GM20431 (cell line): ENCODE results near the gene CDC14A.
"Not testable (repeated sequence)": the region's sequence is repeated elsewhere in the genome, so short reads cannot be mapped to it uniquely, and the experiment has no call there.

Experiments used
- in situ Hi-C: fragments of 300-500 bp; cut with MseI, MboI; formaldehyde crosslinking; loops from one replicate; pipeline ENCODE4 v1.15.0; 2020; ENCODE audit warnings: low sequenced_read_pairs; ENCODE audit not compliant: unreplicated experiment

CDC14A gene

GRCh38 chr1:100331146-100331545 is 21.2 kb upstream of the CDC14A start:
- in situ Hi-C loops = not testable (repeated sequence)

GRCh38 chr1:100332331-100332730 is 20.0 kb upstream of the CDC14A start:
- in situ Hi-C loops = no loop called here

GRCh38 chr1:100335436-100335835 is 16.9 kb upstream of the CDC14A start:
- in situ Hi-C loops = no loop called here

- in situ Hi-C loops = not testable (repeated sequence)
These were observed 14.4 kb upstream of the CDC14A start for GRCh38 chr1:100337878-100338277.

GRCh38 chr1:100339735-100340134 is 12.6 kb upstream of the CDC14A start:
- in situ Hi-C loops = not testable (repeated sequence)

GRCh38 chr1:100340494-100340893 is 11.8 kb upstream of the CDC14A start:
- in situ Hi-C loops = no loop called here

- in situ Hi-C loops = no loop called here
These were observed 10.0 kb upstream of the CDC14A start for GRCh38 chr1:100342348-100342747.

GRCh38 chr1:100343897-100344296 is 8.4 kb upstream of the CDC14A start:
- in situ Hi-C loops = no loop called here

- in situ Hi-C loops = no loop called here
These were observed 7.5 kb upstream of the CDC14A start for GRCh38 chr1:100344774-100345173.

GRCh38 chr1:100346387-100346786 is 5.9 kb upstream of the CDC14A start:
- in situ Hi-C loops = no loop called here

- in situ Hi-C loops = no loop called here
These were observed 5.0 kb upstream of the CDC14A start for GRCh38 chr1:100347009-100347966.

GRCh38 chr1:100348549-100349144 is 3.7 kb upstream of the CDC14A start:
- in situ Hi-C loops = no loop called here

- in situ Hi-C loops = no loop called here
These were observed 3.1 kb upstream of the CDC14A start for GRCh38 chr1:100349246-100349645.

- in situ Hi-C loops = no loop called here
These were observed 1.6 kb upstream of the CDC14A start for GRCh38 chr1:100350787-100351094.

- in situ Hi-C loops = no loop called here
These were observed 1.0 kb upstream of the CDC14A start for GRCh38 chr1:100351095-100351887.

GRCh38 chr1:100353071-100353801 is 930 bp downstream of the CDC14A start:
- in situ Hi-C loops = no loop called here

GRCh38 chr1:100353988-100354387 is 1.7 kb downstream of the CDC14A start:
- in situ Hi-C loops = no loop called here

- in situ Hi-C loops = no loop called here
These were observed 2.7 kb downstream of the CDC14A start for GRCh38 chr1:100354971-100355394.

GRCh38 chr1:100358210-100358609 is 5.9 kb downstream of the CDC14A start:
- in situ Hi-C loops = no loop called here

GRCh38 chr1:100359139-100359538 is 6.8 kb downstream of the CDC14A start:
- in situ Hi-C loops = no loop called here
